H1 (cell line): Measurements from ENCODE around the gene NHLRC2.

Source experiments
- EP300 ChIP-seq, 2 experiments: IDR thresholded peaks; 1 replicate in 1 of 2; 2 replicates in 1 of 2; pipeline ENCODE4 v1.6.1; 2011 to 2012; ENCODE audit warnings: low read depth in 2 of 2, low read length in 2 of 2, mild to moderate bottlenecking in 2 of 2, borderline replicate concordance in 1 of 2, inconsistent platforms in 1 of 2, moderate library complexity in 1 of 2
- TF ChIP-seq, protein P1 (sequence below), 3 experiments: IDR thresholded peaks; 1 replicate in 2 of 3; 2 replicates in 1 of 3; pipeline versions ENCODE4 v1.5.1 to v1.6.1; 2011; ENCODE audit warnings: low read length in 3 of 3, mild to moderate bottlenecking in 3 of 3, inconsistent platforms in 2 of 3, low read depth in 1 of 3, moderate library complexity in 1 of 3; ENCODE audit not compliant: insufficient read depth in 1 of 3; ENCODE audit errors: control extremely low read depth in 1 of 3

DNA sequence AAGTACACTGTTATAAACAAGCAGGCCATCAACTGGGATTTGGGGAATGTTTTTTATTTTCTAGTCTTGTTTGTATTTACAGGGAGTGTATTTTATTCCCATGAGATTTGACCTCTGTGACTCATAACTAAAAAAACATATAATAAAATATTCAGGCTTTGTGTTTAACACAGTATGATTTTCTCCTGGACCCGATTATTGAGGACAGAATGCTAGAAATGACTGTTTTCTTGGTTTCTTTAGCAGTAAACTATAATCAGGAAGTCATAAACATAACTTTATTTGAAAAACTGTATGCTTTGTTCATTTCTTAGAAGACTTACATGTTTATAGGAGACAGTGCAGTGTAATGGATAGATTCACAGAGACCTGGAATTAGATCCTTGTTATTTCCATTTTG lies 2.1 kb downstream of the NHLRC2 start:
- no peak for TF ChIP-seq EP300 (IDR thresholded peaks at IDR 0.05; ENCODE audit: borderline replicate concordance in 1 of 2, low read depth in 2 of 2, low read length in 2 of 2)
- TF ChIP-seq, protein P1, sequence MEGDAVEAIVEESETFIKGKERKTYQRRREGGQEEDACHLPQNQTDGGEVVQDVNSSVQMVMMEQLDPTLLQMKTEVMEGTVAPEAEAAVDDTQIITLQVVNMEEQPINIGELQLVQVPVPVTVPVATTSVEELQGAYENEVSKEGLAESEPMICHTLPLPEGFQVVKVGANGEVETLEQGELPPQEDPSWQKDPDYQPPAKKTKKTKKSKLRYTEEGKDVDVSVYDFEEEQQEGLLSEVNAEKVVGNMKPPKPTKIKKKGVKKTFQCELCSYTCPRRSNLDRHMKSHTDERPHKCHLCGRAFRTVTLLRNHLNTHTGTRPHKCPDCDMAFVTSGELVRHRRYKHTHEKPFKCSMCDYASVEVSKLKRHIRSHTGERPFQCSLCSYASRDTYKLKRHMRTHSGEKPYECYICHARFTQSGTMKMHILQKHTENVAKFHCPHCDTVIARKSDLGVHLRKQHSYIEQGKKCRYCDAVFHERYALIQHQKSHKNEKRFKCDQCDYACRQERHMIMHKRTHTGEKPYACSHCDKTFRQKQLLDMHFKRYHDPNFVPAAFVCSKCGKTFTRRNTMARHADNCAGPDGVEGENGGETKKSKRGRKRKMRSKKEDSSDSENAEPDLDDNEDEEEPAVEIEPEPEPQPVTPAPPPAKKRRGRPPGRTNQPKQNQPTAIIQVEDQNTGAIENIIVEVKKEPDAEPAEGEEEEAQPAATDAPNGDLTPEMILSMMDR (IDR thresholded peaks at IDR 0.05; ENCODE audit: control extremely low read depth in 1 of 3, insufficient read depth in 1 of 3, low read depth in 1 of 3, low read length in 3 of 3) = no peak
